22Rv1 (cell line): ENCODE data around the gene AFG1L.

ENCODE experiments used
- CTCF ChIP-seq: fragments of 450-650 bp; IDR thresholded peaks from 2 replicates; pipeline ENCODE4 v1.5.1; 2017; ENCODE audit warnings: mild to moderate bottlenecking
- ZFX ChIP-seq: fragments of 450-650 bp; IDR thresholded peaks from 2 replicates; pipeline ENCODE4 v1.6.1; 2017; ENCODE audit warnings: antibody characterized with exemption, borderline replicate concordance

GRCh38 chr6:108277295-108277694 is 17.6 kb upstream of the AFG1L start:
- TF ChIP-seq CTCF (no peak), ZFX (no peak)
